Measurements from ENCODE around the gene LRIF1.
"Not testable (repeated sequence)": the region's sequence is repeated elsewhere in the genome, so short reads cannot be mapped to it uniquely, and the experiment has no call there.

Gene LRIF1

GRCh38 chr1:110963691-110964454, at the start of gene LRIF1:
LRIF1 (minus strand) TSS chr1:110963922; CDS start chr1:110963688, 234 bp downstream.
- DNase-seq, result peak; percentile 100

- DNase-seq, result no peak
Measured at GRCh38 chr1:111008031-111008430, 44.3 kb upstream of the LRIF1 start.

GRCh38 chr1:111006556-111006955, 42.8 kb upstream of the LRIF1 start:
- no peak for DNase-seq

- DNase-seq, result not testable (repeated sequence)
Measured at GRCh38 chr1:110999607-111000006, 35.9 kb upstream of the LRIF1 start.

- DNase-seq, result not testable (repeated sequence)
Measured at GRCh38 chr1:110992329-110992728, 28.6 kb upstream of the LRIF1 start.

GRCh38 chr1:110991295-110991694, 27.6 kb upstream of the LRIF1 start:
- not testable (repeated sequence) for DNase-seq

- DNase-seq, result no peak
Measured at GRCh38 chr1:110990541-110990940, 26.8 kb upstream of the LRIF1 start.

GRCh38 chr1:110986407-110986891, 22.7 kb upstream of the LRIF1 start:
- no peak for DNase-seq

- no peak for DNase-seq
Measured at GRCh38 chr1:110982320-110982719, 18.6 kb upstream of the LRIF1 start.

GRCh38 chr1:110979154-110979553, 15.4 kb upstream of the LRIF1 start:
- no peak for DNase-seq

- DNase-seq, result no peak
Measured at GRCh38 chr1:110976089-110976488, 12.4 kb upstream of the LRIF1 start.

- DNase-seq, result no peak
Measured at GRCh38 chr1:110975265-110975664, 11.5 kb upstream of the LRIF1 start.

GRCh38 chr1:110967256-110967655, 3.5 kb upstream of the LRIF1 start:
- DNase-seq, result peak; percentile 10

- no peak for DNase-seq
Measured at GRCh38 chr1:110964455-110964903, 757 bp upstream of the LRIF1 start.

- peak; percentile 67 for DNase-seq
Measured at GRCh38 chr1:110962892-110963690, 631 bp downstream of the LRIF1 start.

GRCh38 chr1:110961902-110962301, 1.8 kb downstream of the LRIF1 start:
- no peak for DNase-seq

- DNase-seq, result no peak
Measured at GRCh38 chr1:110960777-110961420, 2.8 kb downstream of the LRIF1 start.

GRCh38 chr1:110957798-110958197, 5.9 kb downstream of the LRIF1 start:
- no peak for DNase-seq

- no peak for DNase-seq
Measured at GRCh38 chr1:110956586-110956985, 7.1 kb downstream of the LRIF1 start.

- no peak for DNase-seq
Measured at GRCh38 chr1:110953031-110953430, 10.7 kb downstream of the LRIF1 start.

- DNase-seq, result no peak
Measured at GRCh38 chr1:110952031-110952430, 11.7 kb downstream of the LRIF1 start.

- DNase-seq, result no peak
Measured at GRCh38 chr1:110951161-110951560, 12.6 kb downstream of the LRIF1 start.
